Stomach (tissue), 9 donors: ENCODE measurements around the gene ABLIM2. TPM values are rescaled to one million over a fixed set of nuclear protein-coding genes. Genes with fewer than 3 reads are reported as not detected.

Experiments used
- DNase-seq, 2 donors: peaks; one replicate each; pipeline versions ENCODE4 v3.0.0 to v3.0.0-alpha.2; 2013 to 2019
- H3K27ac ChIP-seq, 5 donors: fragments of 200-600 bp in 4 of 5; sonication (generic) in 4 of 5; one replicate each; pipeline ENCODE4 v1.5.1; 2013 to 2019; ENCODE audit warnings: mild to moderate bottlenecking in 1 of 5, moderate library complexity in 1 of 5
- H3K27me3 ChIP-seq, 3 donors: fragments of 200-600 bp; sonication (generic); one replicate each; pipeline ENCODE4 v1.5.1; 2017 to 2019; ENCODE audit warnings: mixed run types in 1 of 3
- H3K36me3 ChIP-seq, 4 donors: fragments of 200-600 bp; sonication (generic); 1 replicate in 3 of 4; 2 replicates in 1 of 4; pipeline ENCODE4 v1.5.1; 2016 to 2019
- H3K4me1 ChIP-seq, 4 donors: fragments of 200-600 bp; sonication (generic); one replicate each; pipeline ENCODE4 v1.5.1; 2016 to 2019
- H3K4me3 ChIP-seq, 4 donors: fragments of 200-600 bp; sonication (generic) in 3 of 4; one replicate each; pipeline ENCODE4 v1.5.1; 2016 to 2019; ENCODE audit warnings: mild to moderate bottlenecking in 1 of 4
- H3K9me3 ChIP-seq, 4 donors: fragments of 200-600 bp; sonication (generic); one replicate each; pipeline ENCODE4 v1.5.1; 2016 to 2019
- EP300 ChIP-seq: sonication (generic); formaldehyde crosslinking; IDR thresholded peaks from one replicate; pipeline ENCODE4 v1.6.1; 2017; ENCODE audit warnings: antibody characterized with exemption
- POLR2A ChIP-seq, 4 donors: fragments of 450-650 bp; IDR thresholded peaks; one replicate each; pipeline ENCODE4 v1.6.1; 2016; ENCODE audit warnings: antibody characterized with exemption in 4 of 4, control low read depth in 2 of 4, mild to moderate bottlenecking in 1 of 4, moderate library complexity in 1 of 4
- POLR2AphosphoS5 ChIP-seq, 3 donors: sonication (generic); formaldehyde crosslinking; IDR thresholded peaks; one replicate each; pipeline ENCODE4 v1.6.1; 2016; ENCODE audit warnings: antibody characterized with exemption in 3 of 3
- WGBS, 5 donors: extraction: QIAGEN DNeasy Blood & Tissue Kit in 3 of 5; methylation state at CpG; one replicate each; pipeline versions ENCODE4 v1.1.5 to v1.1.7; 2013 to 2018; 5-methylcytosine and 5-hydroxymethylcytosine counted together
- intact Hi-C: fragments of 100-400 bp; cut with DNase I; formaldehyde crosslinking; loops from one replicate; pipeline ENCODE4 v1.15.1; 2023; ENCODE audit warnings: low total_unique reads
- polyA plus RNA-seq, 3 donors: library from polyadenylated mRNA; stranded (reverse); fragments of 200-250 nt; gene quantifications; one replicate each; pipeline ENCODE4 v1.2.3, GENCODE V29; 2013
- total RNA-seq, 5 donors: library from RNA; depleted of rRNA; stranded (reverse); fragments of >200 nt; gene quantifications; one replicate each; pipeline versions ENCODE4 v1.1.0 to v1.2.3, GENCODE V29; 2014 to 2016
- TF ChIP-seq, protein P1 (sequence below), 7 experiments: fragments of 450-650 bp in 4 of 7; fragments of 200-600 bp in 3 of 7; sonication (generic) in 3 of 7; IDR thresholded peaks; one replicate each; pipeline ENCODE4 v1.5.1; 2016 to 2019; ENCODE audit warnings: antibody characterized with exemption in 7 of 7, control low read depth in 2 of 7, mild to moderate bottlenecking in 1 of 7
- donor health status: healthy with polysubstance abuse.
- donor health status: Bipolar disorder and iron deficiency.
- donor health status: healthy.

ABLIM2 gene
- total and polyA plus RNA-seq, 8 donors, result 2.3 to 28.0 (median 5.5) TPM

DNA sequence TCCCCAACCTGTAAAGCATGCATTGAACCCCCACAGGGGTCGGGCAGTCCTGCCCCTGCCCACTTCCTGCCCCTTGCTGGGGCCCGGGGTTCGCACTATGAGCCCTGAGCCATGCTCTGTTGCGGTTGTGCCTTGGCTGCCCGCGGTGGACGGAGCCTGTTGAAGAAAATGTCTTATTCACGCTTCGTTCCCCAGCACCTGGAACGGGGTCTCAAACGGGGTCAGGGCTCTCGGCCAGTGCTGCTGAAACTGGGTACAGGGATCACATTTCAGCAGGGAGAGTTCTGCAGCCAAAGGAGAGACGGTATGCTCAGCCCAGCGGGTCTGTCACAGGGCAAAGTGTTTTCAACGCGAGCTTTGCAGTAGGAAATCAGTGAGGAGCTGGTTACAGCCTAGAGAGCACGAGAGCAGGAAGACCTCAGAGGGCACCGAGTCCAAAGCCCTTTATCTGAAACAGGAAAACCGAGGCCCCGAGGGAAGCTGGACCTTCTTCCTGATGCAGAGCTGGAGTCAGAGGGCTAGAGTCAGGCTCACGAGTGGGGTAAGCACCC lies 172.6 kb downstream of the ABLIM2 start:
- TF ChIP-seq POLR2A (IDR thresholded peaks at IDR 0.05), result no peak
- TF ChIP-seq EP300, result no peak
- TF ChIP-seq, protein P1, sequence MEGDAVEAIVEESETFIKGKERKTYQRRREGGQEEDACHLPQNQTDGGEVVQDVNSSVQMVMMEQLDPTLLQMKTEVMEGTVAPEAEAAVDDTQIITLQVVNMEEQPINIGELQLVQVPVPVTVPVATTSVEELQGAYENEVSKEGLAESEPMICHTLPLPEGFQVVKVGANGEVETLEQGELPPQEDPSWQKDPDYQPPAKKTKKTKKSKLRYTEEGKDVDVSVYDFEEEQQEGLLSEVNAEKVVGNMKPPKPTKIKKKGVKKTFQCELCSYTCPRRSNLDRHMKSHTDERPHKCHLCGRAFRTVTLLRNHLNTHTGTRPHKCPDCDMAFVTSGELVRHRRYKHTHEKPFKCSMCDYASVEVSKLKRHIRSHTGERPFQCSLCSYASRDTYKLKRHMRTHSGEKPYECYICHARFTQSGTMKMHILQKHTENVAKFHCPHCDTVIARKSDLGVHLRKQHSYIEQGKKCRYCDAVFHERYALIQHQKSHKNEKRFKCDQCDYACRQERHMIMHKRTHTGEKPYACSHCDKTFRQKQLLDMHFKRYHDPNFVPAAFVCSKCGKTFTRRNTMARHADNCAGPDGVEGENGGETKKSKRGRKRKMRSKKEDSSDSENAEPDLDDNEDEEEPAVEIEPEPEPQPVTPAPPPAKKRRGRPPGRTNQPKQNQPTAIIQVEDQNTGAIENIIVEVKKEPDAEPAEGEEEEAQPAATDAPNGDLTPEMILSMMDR (IDR thresholded peaks at IDR 0.05), result no peak
- TF ChIP-seq POLR2AphosphoS5 (IDR thresholded peaks at IDR 0.05), result no peak
- no peak overlapping the region for H3K4me3 ChIP-seq
- H3K9me3 ChIP-seq, result peaks cover 0 to 4% (median 0%) of the 10 kb centered on the region in 4 donors
- WGBS, 5 donors, result 26 to 41% (median 35%) methylated on average over 21 of the region's 21 CpGs
- peaks cover 0 to 24% (median 9%) of the 10 kb centered on the region in 4 donors for H3K4me1 ChIP-seq
- no peaks in the 10 kb centered on the region for H3K27me3 ChIP-seq
- intact Hi-C loops, result loop anchor here (5.0 kb wide), 1 partner anchor 184 kb away; no protein-coding TSS in a partner anchor
- H3K36me3 ChIP-seq, result no peaks in the 10 kb centered on the region
- H3K27ac ChIP-seq, result no peak overlapping the region
- DNase-seq, result no peak

DNA sequence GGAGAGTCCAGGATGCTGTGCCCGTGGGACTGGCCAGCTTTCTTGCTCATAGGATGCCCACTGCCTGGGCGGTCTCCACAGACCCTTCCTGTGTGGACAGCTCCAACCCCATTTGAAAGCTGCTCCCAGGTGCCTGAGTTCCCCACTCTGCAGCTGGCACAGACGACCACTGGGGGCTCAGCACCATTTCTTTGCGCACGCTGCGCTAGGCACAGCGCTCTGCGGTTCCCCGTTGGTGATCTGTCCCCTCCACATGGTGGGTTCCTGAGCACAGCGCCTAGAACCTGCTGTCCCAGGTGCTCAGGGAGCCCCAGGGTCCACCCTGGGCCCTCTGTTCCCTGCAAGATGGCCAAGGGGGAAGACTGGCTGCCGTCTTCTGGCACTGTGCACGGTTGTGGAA lies 173.5 kb downstream of the ABLIM2 start:
- H3K27me3 ChIP-seq, result no peaks in the 10 kb centered on the region
- TF ChIP-seq, protein P1 (IDR thresholded peaks at IDR 0.05), result no peak
- TF ChIP-seq POLR2A (IDR thresholded peaks at IDR 0.05) (no peak), POLR2AphosphoS5 (IDR thresholded peaks at IDR 0.05) (no peak), EP300 (no peak)
- DNase-seq, result no peak
- WGBS, 5 donors, result 87 to 94% (median 93%) methylated on average over 7 to 12 of the region's 12 CpGs
- H3K4me1 ChIP-seq, result peaks cover 0 to 24% (median 9%) of the 10 kb centered on the region in 4 donors
- H3K4me3 ChIP-seq, result no peak overlapping the region
- no peaks in the 10 kb centered on the region for H3K36me3 ChIP-seq
- H3K27ac ChIP-seq, result no peak overlapping the region
- intact Hi-C loops, result loop anchor here (5.0 kb wide), 1 partner anchor 183 kb away; no protein-coding TSS in a partner anchor
- H3K9me3 ChIP-seq, result peaks cover 0 to 4% (median 0%) of the 10 kb centered on the region in 4 donors

DNA sequence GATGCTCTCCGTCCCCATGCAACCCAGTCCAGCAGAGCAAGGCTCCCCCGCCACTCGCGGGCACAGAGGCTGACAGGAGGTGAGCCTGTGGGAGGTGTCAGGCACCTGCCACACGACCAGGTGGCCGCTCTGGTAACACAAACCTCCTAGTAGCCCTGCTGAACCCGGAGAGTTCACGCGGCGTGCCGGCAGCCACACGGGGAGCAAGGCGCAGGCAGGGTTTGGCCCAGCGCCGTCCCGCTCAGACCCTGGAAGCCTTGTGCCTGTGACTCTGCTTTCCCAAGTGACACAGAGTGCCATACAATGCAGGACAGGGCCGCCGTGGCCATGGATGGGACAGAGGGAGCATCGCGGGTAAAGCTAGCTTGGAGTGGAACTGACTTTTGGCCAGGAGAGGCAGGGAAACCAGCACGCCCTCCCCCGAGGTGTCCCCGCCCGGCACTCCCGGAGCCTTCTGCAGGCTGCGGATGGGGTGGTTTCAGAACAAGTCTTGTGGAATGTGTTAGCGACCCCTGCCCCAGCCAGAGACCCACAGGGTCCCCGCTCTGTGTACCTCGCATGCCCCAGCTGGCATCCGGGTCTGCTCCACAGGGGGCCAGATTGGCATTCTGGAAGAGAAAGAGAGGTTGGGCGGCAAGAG lies 174.2 kb downstream of the ABLIM2 start:
- 82 to 92% (median 87%) methylated on average over 18 to 31 of the region's 31 CpGs for WGBS, 5 donors
- DNase-seq, result no peak
- H3K4me1 ChIP-seq, result peaks cover 0 to 29% (median 9%) of the 10 kb centered on the region in 4 donors
- no peaks in the 10 kb centered on the region for H3K27me3 ChIP-seq
- intact Hi-C loops, result no loop called here
- TF ChIP-seq EP300 (no peak), POLR2A (IDR thresholded peaks at IDR 0.05) (no peak), POLR2AphosphoS5 (IDR thresholded peaks at IDR 0.05) (no peak)
- TF ChIP-seq, protein P1 (IDR thresholded peaks at IDR 0.05), result no peak
- no peaks in the 10 kb centered on the region for H3K36me3 ChIP-seq
- H3K9me3 ChIP-seq, result no peaks in the 10 kb centered on the region
- H3K27ac ChIP-seq, result no peak overlapping the region
- no peak overlapping the region for H3K4me3 ChIP-seq

DNA sequence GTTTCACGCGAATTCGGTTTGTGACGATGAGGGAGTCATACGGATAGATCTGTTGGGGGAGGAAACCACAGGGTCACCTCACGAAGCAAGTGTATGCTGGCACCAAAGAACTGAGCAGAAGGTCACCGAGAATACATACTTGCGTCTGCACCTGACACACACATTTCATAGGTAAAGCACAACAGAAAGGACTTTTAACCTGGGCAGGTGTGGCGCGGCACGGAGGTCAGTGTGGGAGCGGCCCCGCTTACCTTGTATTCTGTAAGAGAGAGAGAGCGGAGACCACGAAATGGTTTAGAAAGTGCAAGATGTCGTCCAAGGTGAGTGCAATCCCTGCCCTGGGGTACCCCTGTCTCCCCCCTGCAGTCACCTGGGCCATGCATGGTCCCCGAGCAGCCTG lies 175.3 kb downstream of the ABLIM2 start:
- Histone ChIP-seq H3K27ac (no peak overlapping the region), H3K4me3 (no peak overlapping the region), H3K27me3 (no peaks in the 10 kb centered on the region), H3K9me3 (no peaks in the 10 kb centered on the region), H3K4me1 (peaks cover 5 to 40% (median 13%) of the 10 kb centered on the region in 4 donors), H3K36me3 (no peaks in the 10 kb centered on the region)
- TF ChIP-seq, protein P1 (IDR thresholded peaks at IDR 0.05), result no peak
- TF ChIP-seq POLR2AphosphoS5 (IDR thresholded peaks at IDR 0.05) (no peak), EP300 (no peak), POLR2A (IDR thresholded peaks at IDR 0.05) (no peak)
- WGBS, 5 donors, result 88 to 95% (median 93%) methylated on average over 16 to 17 of the region's 17 CpGs
- no peak for DNase-seq
- intact Hi-C loops, result no loop called here
